GM18870 (cell line): ENCODE measurements around the gene TIMM23.

ENCODE experiments used
- ATAC-seq: cut with Tn5 transposase; IDR thresholded peaks from one replicate; pipeline ENCODE4 v1.9.1; 2021; ENCODE audit warnings: moderate library complexity; ENCODE audit not compliant: unreplicated experiment

TIMM23 gene

DNA sequence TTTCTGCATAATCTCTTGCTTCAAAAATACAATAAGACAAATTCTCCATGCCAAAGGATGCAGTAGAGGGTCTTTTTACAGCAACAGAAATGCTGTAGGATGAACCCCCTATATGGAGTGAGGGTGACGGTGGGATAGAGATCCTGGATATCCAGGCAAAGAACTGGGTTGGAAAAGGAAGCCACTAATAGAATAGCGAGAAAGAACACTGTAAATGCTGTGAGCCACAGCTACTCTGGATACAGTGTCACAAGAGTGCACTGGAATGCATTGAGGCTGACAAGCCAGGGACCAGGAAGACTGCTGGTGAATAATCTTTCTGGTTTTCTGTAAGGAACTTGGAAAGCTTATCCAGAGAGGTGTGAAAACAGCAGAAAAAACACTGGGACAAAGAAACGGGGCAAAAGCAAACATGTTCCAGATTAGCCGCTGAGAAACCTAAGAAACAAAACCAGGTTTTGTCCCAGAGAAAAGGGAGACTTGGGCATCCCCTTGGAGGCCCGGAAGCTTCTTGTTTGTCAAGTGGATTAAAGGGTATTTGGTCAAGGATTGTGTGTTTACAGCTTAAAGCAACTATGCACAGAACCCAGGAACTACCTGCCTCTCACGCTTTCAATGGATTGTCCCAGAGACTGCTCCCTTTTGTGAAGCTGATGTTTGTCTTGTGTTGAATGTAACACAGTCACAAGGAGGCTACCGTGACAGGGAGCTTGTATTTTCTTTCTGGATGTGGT, 79.9 kb downstream of the TIMM23 start:
- ATAC-seq, result no peak

DNA sequence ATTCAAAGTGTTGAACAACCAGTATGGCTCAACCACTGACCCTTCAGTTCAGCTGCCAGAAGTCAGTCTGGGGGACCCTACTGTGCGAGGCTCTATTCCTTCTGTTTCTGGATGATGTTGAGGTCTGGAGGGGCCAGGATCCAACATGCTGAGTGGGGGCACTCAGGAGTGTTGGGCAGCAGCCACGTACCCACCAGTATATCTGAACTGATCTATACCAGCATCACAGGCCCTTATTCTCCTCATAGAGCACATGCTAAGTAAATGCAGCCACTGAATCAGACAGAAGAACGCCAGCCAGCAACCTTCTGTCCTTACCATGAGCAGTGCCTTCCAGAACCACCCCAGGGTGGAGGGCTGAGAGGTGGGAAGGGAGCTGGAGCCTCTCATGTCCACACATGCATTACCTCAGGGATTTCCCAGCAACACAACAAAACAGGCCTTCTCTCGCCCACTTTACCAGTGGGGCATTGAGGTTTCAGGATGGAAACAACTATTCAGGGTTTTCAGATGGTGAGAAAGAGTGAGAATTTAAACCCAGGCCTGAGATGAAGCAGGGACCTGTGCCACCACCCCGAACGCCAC, 80.6 kb downstream of the TIMM23 start:
- ATAC-seq, result no peak
